NCI-H748 (cell line): Measurements from ENCODE around the gene LRPAP1.
A peak's percentile ranks its signal among the peaks of the same experiment; 100 is the strongest.
"Not testable (repeated sequence)": the region's sequence is repeated elsewhere in the genome, so short reads cannot be mapped to it uniquely, and the experiment has no call there.

Source experiments
- DNase-seq: peaks from one replicate; lab custom pipeline; 2025; ENCODE audit not compliant: unreplicated experiment; lab: John Stamatoyannopoulos, UW

The LRPAP1 gene

GRCh38 chr4:3531879-3532750, at the start of gene LRPAP1:
TSS of gene LRPAP1 (minus strand) at chr4:3532422. CDS start at chr4:3532412, 10 bp downstream.
- DNase-seq: peak; percentile 74

- DNase-seq: not testable (repeated sequence)
Measured at GRCh38 chr4:3581334-3582090, 49.3 kb upstream of the LRPAP1 start.

DNA sequence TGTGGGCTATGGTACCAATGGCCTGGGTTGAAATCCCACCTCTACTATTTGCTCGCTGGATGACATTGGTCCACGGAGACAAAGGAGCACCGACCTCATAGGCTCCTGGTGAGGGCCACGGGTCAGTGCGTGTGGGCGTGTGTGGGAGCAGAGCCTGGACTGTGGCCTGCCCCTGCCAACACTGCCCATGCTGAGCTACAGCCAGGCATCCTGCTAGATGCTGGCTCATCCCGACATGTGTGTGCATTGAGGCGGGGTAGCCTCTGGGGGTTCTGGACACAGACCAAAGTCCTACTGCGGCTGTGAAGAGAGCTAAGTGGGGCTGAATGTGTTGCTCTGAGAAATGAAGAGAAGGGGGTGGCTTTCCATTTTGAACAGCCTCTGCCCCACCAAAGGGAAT, 48.6 kb upstream of the LRPAP1 start:
- not testable (repeated sequence) for DNase-seq

DNA sequence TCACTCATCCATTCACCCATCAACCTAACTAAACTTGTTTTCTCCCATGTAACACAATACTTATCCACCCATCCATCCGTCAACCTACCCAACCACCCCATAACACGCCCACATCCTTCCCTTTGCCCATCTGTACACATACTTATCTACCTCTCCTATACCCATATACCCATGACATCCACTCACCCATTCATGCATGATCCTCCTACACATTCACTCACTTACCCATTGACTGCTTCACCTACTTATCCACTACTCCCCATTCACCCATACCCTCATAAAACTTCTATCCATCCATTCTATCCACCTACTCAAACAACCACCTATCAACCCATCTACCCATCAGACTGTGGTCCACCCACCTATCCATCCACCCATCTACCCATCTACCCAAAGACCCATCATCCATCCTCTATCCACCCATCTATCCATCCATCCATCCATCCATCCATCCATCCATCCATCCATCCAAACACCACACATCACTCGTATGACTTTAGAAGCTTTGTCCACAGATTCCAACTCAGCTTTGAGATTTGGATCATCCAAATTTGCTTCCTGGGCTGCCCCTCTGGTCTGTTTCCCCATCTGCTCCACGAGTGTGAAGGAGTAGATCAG, 46.4 kb upstream of the LRPAP1 start:
- DNase-seq: not testable (repeated sequence)

DNA sequence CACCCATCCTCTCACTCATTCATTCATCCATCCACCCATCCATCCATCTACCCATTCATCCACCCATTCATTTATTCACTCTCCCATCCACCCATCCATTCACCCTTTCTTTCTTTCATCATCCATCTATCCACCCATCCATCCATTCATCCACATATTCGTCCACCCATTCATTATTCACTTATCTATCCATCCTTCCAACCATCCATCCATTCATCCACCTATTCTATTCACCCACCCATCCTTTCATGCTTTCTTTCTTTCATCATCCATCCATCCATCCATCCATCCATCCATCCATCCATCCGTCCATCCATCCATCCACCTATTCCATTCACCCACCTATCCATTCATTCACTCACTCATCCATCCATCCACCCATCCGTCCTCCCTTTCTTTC, 45.8 kb upstream of the LRPAP1 start:
- not testable (repeated sequence) for DNase-seq

DNA sequence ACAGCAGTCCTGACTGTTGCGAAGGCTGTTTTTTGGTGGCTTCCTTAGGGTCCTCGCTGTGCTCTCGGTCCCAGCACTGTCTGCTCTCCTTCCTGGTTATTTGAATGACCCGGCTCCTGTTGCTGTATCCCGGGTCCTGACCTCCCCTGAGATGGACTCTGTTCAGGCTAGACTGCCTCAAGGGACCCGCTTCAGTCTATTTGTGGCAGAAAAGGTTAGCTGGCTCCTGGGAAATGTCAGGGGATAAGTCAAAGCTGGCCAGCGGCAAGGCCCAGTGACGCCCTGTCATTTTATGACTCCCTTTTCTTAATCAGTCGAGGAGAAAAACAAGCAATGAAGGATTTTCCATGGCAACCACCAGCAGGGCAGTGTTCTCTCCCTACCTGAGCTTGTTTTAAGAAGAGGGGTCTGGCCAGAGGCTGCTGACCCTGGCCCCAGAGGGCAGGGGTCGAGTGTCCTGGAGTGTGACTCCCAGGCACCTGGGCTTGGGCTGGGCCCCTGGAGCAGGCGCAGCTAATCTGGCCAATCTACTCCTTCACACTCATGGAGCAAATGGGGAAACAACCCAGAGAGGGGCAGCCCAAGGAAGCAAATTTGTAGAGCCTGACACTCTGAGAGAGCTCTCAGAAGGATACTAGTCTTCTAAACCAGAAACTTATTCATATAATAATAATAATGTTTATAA, 45.1 kb upstream of the LRPAP1 start:
- not testable (repeated sequence) for DNase-seq

GRCh38 chr4:3576533-3577207, 44.4 kb upstream of the LRPAP1 start:
- not testable (repeated sequence) for DNase-seq

DNA sequence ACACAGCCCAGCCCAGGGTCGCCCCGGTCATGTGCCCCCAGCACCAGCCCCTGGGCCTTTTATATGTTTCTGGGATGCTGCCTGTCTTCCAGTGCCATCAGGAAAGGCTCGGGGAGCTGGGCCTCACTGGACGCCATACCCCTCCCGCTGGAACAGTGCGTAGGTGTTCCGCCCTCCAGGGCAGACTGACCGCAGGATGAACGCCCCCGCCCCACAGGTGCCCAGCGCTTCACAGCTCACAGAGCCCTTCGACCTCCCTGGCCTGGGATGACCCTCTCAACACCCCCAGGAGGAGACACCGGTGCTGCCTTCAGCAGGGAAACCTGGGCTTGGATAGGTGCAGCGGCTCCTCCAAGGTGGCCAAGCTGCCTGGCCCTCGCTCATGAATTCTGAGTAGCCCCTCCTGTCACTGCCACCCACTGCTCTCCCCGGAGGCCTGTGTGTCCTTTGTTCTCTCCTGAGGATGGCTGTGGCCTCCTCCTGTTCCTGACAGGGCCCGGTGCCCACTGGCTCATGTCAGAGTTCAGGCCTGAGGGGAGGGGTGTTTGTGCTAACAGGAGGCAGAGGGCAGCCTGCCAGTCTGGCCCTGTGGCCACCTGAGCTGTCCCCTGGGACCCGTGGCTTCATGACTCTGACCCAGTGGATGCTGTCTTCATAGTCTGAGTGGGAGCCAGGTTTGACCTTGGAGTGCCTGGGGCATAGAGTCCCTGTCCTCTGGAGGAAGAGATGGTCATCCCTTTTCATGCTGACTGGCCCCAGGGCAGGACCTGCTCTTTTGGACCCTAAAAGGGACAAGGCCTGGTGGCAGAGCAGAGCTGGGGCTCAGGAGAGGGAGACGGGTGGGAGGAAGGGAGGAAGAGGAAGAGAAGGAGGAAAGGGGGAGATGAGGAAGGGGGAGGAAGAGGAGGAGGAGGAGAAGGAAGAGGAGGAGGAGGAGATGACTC, 43.5 kb upstream of the LRPAP1 start:
- DNase-seq: not testable (repeated sequence)

DNA sequence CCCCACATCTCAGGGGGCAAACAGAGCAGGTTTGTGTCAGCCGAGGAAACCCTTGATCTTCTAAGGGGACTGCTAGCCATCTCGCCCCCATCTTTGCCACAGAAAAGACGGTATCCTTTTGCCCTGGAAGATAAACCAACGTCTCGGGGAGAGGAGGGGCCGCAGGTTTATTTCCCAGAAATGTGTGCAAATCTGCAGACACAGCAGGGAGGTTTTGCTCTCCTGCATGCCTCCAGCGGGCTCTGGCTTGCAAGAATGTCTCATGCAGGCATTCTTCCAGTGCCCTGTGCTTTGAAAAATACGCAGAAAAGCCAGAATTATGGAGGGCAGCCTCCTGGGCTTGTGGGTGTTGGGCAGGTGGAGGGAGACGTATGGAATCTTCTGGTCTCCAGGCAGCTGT, 42.6 kb upstream of the LRPAP1 start:
- DNase-seq: not testable (repeated sequence)

DNA sequence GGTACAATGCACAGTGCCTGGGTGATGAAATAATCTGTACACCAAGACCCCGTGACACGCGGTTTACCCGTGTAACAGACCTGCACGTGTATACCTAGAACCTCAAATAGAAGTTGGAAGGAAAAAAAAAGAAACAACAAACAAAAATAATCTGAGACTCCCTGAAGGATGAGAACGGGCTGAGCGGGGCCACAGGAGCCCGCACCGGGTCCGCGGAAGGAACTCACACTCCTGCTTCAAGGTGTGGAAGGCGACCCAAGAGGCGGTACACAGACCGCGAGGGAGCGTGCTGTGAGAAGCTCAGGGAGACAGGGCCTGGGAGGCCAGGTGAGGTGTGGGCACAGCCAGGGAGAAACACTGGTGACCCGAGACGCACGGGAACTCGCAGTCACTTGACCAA, 42.1 kb upstream of the LRPAP1 start:
- DNase-seq: not testable (repeated sequence)

GRCh38 chr4:3573131-3573530, 40.9 kb upstream of the LRPAP1 start:
- DNase-seq: no peak

GRCh38 chr4:3572363-3572762, 40.1 kb upstream of the LRPAP1 start:
- no peak for DNase-seq

DNA sequence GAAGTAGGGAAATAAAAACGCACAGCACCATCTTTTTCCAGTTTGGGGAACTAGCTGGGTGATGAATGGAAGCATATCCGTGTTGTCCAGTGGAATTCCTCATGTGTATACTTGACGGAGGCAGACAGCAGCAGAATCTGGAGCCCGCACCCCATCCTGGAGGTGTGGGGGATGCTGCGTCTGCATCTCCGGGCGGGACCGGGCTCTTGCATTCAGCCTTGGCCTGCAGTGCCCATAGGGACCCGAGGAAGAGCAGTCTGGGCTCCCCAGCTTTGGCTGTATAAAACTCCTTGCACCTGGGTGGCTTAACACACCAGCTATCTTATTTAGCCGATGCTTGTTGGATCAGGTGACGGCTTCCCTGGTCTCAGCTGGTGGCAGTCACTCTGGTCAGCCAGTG, 39.7 kb upstream of the LRPAP1 start:
- no peak for DNase-seq

DNA sequence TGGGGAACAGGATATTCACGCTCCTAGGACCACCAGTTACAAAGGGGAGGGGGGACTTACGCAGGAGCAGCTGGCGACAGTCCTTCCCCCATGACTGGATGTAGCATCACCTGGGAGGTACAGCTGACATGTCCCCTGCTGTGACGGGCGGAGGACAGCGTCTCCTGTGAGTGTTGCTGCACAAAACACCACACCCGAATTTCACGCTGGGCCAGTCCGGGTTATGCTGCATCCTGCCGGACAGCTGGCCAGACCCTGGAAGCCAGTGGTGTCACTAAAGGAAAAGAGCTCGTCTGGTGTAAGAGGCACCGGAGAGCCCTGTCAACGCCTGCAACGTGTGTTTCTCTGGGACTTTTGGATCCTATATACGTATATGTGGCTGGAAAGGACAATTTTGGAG, 38.7 kb upstream of the LRPAP1 start:
- DNase-seq: peak; percentile 0

DNA sequence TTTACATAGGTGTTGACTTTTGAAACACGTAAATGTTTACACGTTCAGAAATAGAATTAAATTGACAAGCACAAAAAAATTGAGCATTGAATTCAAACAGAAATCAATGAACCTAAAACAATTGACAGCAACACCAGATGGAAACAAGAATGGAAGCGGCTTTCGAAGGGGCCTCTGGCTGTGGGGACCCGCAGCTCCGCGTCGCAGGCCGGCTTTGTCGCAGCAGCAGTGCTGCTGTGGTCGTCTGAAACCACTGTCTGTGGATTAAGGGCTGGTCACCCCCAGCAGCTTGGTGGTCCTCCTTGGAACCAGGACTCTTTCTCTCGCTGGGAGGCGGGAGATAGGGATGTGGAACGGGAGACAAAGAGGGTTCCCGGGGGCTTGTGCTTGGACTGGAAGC, 37.4 kb upstream of the LRPAP1 start:
- not testable (repeated sequence) for DNase-seq

DNA sequence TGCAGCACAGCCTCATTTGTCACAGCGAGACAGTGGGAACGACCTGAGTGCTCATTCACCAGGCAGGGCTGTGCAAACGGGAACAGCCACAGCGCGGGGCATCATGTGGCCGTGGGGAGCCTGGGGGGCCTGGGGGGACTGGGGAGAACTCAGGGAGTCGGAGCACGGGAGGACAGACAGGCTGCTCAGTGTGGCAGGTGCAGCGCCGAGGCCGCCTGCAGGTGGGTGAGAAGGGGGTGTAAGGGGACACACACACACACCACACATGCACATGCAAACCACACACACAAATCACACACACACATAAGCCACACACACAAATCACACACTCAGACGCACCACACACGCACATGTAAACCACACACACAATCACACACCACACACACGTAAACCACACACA, 34.5 kb upstream of the LRPAP1 start:
- not testable (repeated sequence) for DNase-seq

GRCh38 chr4:3566301-3566700, 34.1 kb upstream of the LRPAP1 start:
- not testable (repeated sequence) for DNase-seq

GRCh38 chr4:3564948-3565347, 32.7 kb upstream of the LRPAP1 start:
- DNase-seq: not testable (repeated sequence)

GRCh38 chr4:3563403-3563802, 31.2 kb upstream of the LRPAP1 start:
- no peak for DNase-seq
